ENCODE measurements around the gene MCM8.

MCM8 gene

DNA sequence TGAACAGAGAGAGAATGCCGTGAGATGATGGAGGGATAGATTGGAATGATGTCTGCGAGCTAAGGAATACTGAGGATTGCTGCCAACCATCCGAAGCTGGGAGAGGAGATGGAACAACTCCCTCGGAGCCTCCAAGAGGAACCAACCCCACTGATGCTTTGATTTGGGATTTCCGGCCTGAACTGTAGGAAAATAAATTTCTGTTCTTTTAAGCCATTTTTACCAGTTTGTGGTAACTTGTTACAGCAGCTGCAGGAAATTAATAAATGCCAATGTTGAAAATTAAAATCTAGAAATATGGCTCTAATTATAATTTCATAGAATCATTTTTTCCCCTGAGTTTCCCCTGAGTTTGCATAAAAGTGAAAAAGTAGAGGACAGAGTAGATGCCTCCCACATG is 89.3 kb downstream of the MCM8 start:
- Histone ChIP-seq H3K4me3 (ENCODE audit: low read length) (no peak overlapping the region), H3K36me3 (ENCODE audit: control insufficient read depth, insufficient read depth, low read length) (peaks cover 18% of the 10 kb centered on the region), H3K27ac (ENCODE audit: low read depth, low read length) (no peak overlapping the region), H3K4me1 (ENCODE audit: control insufficient read depth, insufficient read depth, low read length) (no peaks in the 10 kb centered on the region), H3K27me3 (ENCODE audit: control insufficient read depth, insufficient read depth, low read length) (no peaks in the 10 kb centered on the region), H3K9ac (ENCODE audit: low read length) (no peak overlapping the region)

DNA sequence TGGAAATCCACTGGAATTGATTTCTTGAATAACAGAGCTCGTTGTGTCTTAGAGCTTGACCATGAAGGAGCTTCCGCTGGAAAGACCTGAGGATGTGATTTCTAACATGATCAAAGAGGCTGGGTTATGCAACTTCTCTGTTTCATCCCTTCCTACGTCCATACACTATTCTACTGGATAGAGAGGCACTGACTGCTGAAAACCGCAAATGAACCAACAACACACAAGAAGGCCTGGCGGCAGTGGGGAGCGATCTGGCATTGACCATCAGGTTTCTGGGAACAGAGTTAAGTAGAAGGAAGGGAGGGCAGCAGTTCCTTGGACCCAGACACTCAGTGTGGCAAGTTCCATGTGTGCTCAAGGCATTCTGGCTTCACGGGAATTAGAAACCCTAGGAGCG is 90.1 kb downstream of the MCM8 start:
- Histone ChIP-seq H3K27ac (ENCODE audit: low read depth, low read length) (no peak overlapping the region), H3K27me3 (ENCODE audit: control insufficient read depth, insufficient read depth, low read length) (no peaks in the 10 kb centered on the region), H3K4me3 (ENCODE audit: low read length) (no peak overlapping the region), H3K4me1 (ENCODE audit: control insufficient read depth, insufficient read depth, low read length) (no peaks in the 10 kb centered on the region), H3K36me3 (ENCODE audit: control insufficient read depth, insufficient read depth, low read length) (peaks cover 17% of the 10 kb centered on the region), H3K9ac (ENCODE audit: low read length) (no peak overlapping the region)

DNA sequence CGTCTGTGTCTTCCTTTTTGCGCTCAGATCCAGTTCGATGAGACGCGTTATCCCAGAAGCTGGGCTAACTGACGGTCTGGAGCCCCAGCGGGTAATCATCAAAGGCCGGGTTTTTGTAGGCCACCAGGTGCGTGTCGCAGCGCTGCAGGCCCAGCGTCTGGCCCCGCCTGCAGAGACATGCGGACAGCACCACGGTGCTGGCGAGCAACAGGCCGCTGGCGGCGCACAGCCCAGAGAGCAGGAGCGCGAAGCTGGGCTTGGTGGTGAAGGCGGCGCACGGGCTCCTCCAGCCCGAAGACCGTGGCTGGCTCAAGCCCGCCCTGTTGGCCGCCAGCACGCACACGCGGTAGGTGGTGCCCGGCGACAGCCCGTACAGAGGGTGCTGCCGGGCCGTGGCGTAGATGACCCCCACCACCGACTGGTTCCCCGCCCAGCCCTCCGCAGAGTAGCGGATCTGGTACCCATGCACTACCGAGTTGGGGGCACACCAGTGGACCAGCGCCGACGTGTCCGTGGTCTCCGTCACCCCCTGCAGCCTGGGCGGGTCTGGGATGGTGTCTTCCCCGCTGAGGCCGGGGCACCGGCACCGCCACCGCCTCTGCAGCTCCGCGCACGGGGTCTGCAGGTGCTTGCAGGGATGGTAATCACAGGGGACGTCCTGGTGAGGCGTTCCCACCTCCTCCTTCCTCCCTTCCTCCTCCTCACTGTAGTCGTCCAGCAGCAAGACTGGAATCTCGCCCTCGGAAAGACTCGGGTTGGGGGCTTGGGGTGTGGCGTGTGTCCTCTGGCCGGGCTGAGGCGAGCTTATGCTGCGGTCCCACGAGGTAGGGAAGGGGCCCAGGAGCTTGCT is 90.7 kb downstream of the MCM8 start:
- no peak overlapping the region for H3K27ac ChIP-seq (ENCODE audit: low read depth, low read length)
- H3K27me3 ChIP-seq (ENCODE audit: control insufficient read depth, insufficient read depth, low read length) = no peaks in the 10 kb centered on the region
- no peaks in the 10 kb centered on the region for H3K4me1 ChIP-seq (ENCODE audit: control insufficient read depth, insufficient read depth, low read length)
- no peak overlapping the region for H3K4me3 ChIP-seq (ENCODE audit: low read length)
- peaks cover 17% of the 10 kb centered on the region for H3K36me3 ChIP-seq (ENCODE audit: control insufficient read depth, insufficient read depth, low read length)
- H3K9ac ChIP-seq (ENCODE audit: low read length) = no peak overlapping the region

GRCh38 chr20:6041808-6042265 is 91.4 kb downstream of the MCM8 start:
- no peaks in the 10 kb centered on the region for H3K27me3 ChIP-seq (ENCODE audit: control insufficient read depth, insufficient read depth, low read length)
- no peak overlapping the region for H3K27ac ChIP-seq (ENCODE audit: low read depth, low read length)
- H3K4me3 ChIP-seq (ENCODE audit: low read length) = no peak overlapping the region
- H3K4me1 ChIP-seq (ENCODE audit: control insufficient read depth, insufficient read depth, low read length) = no peaks in the 10 kb centered on the region
- no peak overlapping the region for H3K9ac ChIP-seq (ENCODE audit: low read length)
- peaks cover 17% of the 10 kb centered on the region for H3K36me3 ChIP-seq (ENCODE audit: control insufficient read depth, insufficient read depth, low read length)

GRCh38 chr20:6044115-6044514 is 93.7 kb downstream of the MCM8 start:
- Histone ChIP-seq H3K9ac (ENCODE audit: low read length) (no peak overlapping the region), H3K36me3 (ENCODE audit: control insufficient read depth, insufficient read depth, low read length) (peaks cover 12% of the 10 kb centered on the region), H3K27me3 (ENCODE audit: control insufficient read depth, insufficient read depth, low read length) (no peaks in the 10 kb centered on the region), H3K4me3 (ENCODE audit: low read length) (no peak overlapping the region), H3K27ac (ENCODE audit: low read depth, low read length) (no peak overlapping the region), H3K4me1 (ENCODE audit: control insufficient read depth, insufficient read depth, low read length) (no peaks in the 10 kb centered on the region)

DNA sequence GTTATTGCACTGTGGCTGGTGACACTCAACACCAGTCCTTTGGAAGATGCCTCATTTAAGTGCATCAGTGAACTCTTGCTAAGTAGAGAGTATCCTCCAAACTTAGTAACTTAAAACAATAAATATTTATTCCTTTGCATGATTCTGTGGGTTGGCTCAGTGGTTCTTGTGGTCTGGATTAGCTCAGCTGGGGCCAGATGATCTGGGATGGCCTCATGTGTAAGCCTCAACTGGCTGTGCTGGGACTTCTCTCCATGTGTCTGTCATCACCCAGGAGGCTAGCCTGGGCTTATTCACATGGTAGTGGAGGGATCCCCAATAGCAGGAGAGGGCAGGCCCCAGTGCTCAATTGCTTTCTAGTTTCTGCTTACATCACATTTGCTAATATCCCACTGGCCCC is 95.1 kb downstream of the MCM8 start:
- no peak overlapping the region for H3K9ac ChIP-seq (ENCODE audit: low read length)
- peaks cover 6% of the 10 kb centered on the region for H3K36me3 ChIP-seq (ENCODE audit: control insufficient read depth, insufficient read depth, low read length)
- H3K4me3 ChIP-seq (ENCODE audit: low read length) = no peak overlapping the region
- no peak overlapping the region for H3K27ac ChIP-seq (ENCODE audit: low read depth, low read length)
- H3K27me3 ChIP-seq (ENCODE audit: control insufficient read depth, insufficient read depth, low read length) = no peaks in the 10 kb centered on the region
- no peaks in the 10 kb centered on the region for H3K4me1 ChIP-seq (ENCODE audit: control insufficient read depth, insufficient read depth, low read length)

GRCh38 chr20:6046432-6046831 is 96.0 kb downstream of the MCM8 start:
- no peaks in the 10 kb centered on the region for H3K4me1 ChIP-seq (ENCODE audit: control insufficient read depth, insufficient read depth, low read length)
- H3K9ac ChIP-seq (ENCODE audit: low read length) = no peak overlapping the region
- H3K4me3 ChIP-seq (ENCODE audit: low read length) = no peak overlapping the region
- no peaks in the 10 kb centered on the region for H3K27me3 ChIP-seq (ENCODE audit: control insufficient read depth, insufficient read depth, low read length)
- no peak overlapping the region for H3K27ac ChIP-seq (ENCODE audit: low read depth, low read length)
- H3K36me3 ChIP-seq (ENCODE audit: control insufficient read depth, insufficient read depth, low read length) = no peaks in the 10 kb centered on the region

GRCh38 chr20:6048391-6048790 is 97.9 kb downstream of the MCM8 start:
- H3K36me3 ChIP-seq (ENCODE audit: control insufficient read depth, insufficient read depth, low read length) = no peaks in the 10 kb centered on the region
- no peak overlapping the region for H3K27ac ChIP-seq (ENCODE audit: low read depth, low read length)
- H3K9ac ChIP-seq (ENCODE audit: low read length) = no peak overlapping the region
- H3K27me3 ChIP-seq (ENCODE audit: control insufficient read depth, insufficient read depth, low read length) = peaks cover 4% of the 10 kb centered on the region
- no peak overlapping the region for H3K4me3 ChIP-seq (ENCODE audit: low read length)
- H3K4me1 ChIP-seq (ENCODE audit: control insufficient read depth, insufficient read depth, low read length) = no peaks in the 10 kb centered on the region

All from rectal smooth muscle tissue (tissue), 1 donor.